H1 (cell line): ENCODE measurements around the gene PDGFRA. TPM values are rescaled to one million over a fixed set of nuclear protein-coding genes. Genes with fewer than 3 reads are reported as not detected.

Source experiments
- CTCF ChIA-PET: fragments of 300-600 bp; sonication (Branson Sonifier 250); formaldehyde crosslinking; loops from one replicate; lab custom pipeline; 2021; ENCODE audit not compliant: partially characterized antibody; lab: Charles Lee
- POLR2A ChIA-PET: fragments of 300-600 bp; sonication (Branson Sonifier 250); formaldehyde crosslinking; loops from one replicate; lab custom pipeline; 2021; ENCODE audit warnings: inconsistent platforms; ENCODE audit not compliant: partially characterized antibody; lab: Charles Lee
- DNase-seq, 2 experiments: peaks; one replicate each; pipeline versions ENCODE4 v3.0.0 to v3.0.0-alpha.2; 2010 to 2022; ENCODE audit warnings: low spot score in 2 of 2, low read depth in 1 of 2, mixed read lengths in 1 of 2
- FAIRE-seq: peaks from 2 replicates; lab custom pipeline; 2011; peaks lifted over from hg19 to GRCh38; lab: Jason Lieb, UNC
- H2AFZ ChIP-seq: 2 replicates; pipeline ENCODE4 v1.8.1; 2012; ENCODE audit warnings: low read length, inconsistent platforms
- H2AK5ac ChIP-seq: 2 replicates; pipeline ENCODE4 v1.6.1; 2013; ENCODE audit warnings: low read depth, low read length
- H2BK120ac ChIP-seq: replicated peaks from 2 replicates; pipeline ENCODE3; 2013; ENCODE audit warnings: low read depth, low read length, inconsistent platforms
- H2BK12ac ChIP-seq: 2 replicates; pipeline ENCODE4 v1.6.1; 2013; ENCODE audit warnings: low read depth, low read length
- H2BK15ac ChIP-seq: 2 replicates; pipeline ENCODE4 v1.6.1; 2013; ENCODE audit warnings: low read length
- H2BK20ac ChIP-seq: 2 replicates; pipeline ENCODE4 v1.6.1; 2013; ENCODE audit warnings: low read length
- H2BK5ac ChIP-seq: 2 replicates; pipeline ENCODE4 v1.6.1; 2013; ENCODE audit warnings: low read depth, low read length
- H3K14ac ChIP-seq: 2 replicates; pipeline ENCODE4 v1.6.1; 2013; ENCODE audit warnings: inconsistent platforms; ENCODE audit not compliant: insufficient read length
- H3K18ac ChIP-seq: 2 replicates; pipeline ENCODE4 v1.6.1; 2013; ENCODE audit warnings: low read length; ENCODE audit errors: extremely low read depth
- H3K23ac ChIP-seq: 2 replicates; pipeline ENCODE4 v1.6.1; 2013; ENCODE audit warnings: inconsistent platforms; ENCODE audit not compliant: insufficient read length
- H3K23me2 ChIP-seq: 2 replicates; pipeline ENCODE4 v1.6.1; 2013; ENCODE audit warnings: low read depth, low read length
- H3K27ac ChIP-seq: 2 replicates; pipeline ENCODE4 v1.6.1; 2011; ENCODE audit warnings: low read depth, low read length, inconsistent platforms
- H3K27me3 ChIP-seq, 4 experiments: replicated peaks in 1 of 4; 1 replicate in 1 of 4; 2 replicates in 3 of 4; pipeline versions ENCODE4 v1.6.1 to v1.8.1; 2011 to 2013; ENCODE audit warnings: low read length in 3 of 4, mild to moderate bottlenecking in 3 of 4, inconsistent platforms in 2 of 4, mixed read lengths in 2 of 4, moderate library complexity in 1 of 4; ENCODE audit not compliant: control insufficient read depth in 3 of 4, insufficient read depth in 3 of 4; ENCODE audit errors: extremely low read depth in 1 of 4
- H3K36me3 ChIP-seq, 4 experiments: 2 replicates each; pipeline versions ENCODE4 v1.6.1 to v1.8.1; 2011 to 2013; ENCODE audit warnings: mild to moderate bottlenecking in 4 of 4, low read length in 3 of 4, moderate library complexity in 2 of 4, control low read depth in 1 of 4, inconsistent platforms in 1 of 4; ENCODE audit not compliant: insufficient read depth in 4 of 4, control insufficient read depth in 2 of 4
- H3K4ac ChIP-seq: replicated peaks from 2 replicates; pipeline ENCODE3; 2013; ENCODE audit warnings: low read length, low read depth, mixed read lengths, inconsistent platforms; ENCODE audit not compliant: insufficient read length
- H3K4me1 ChIP-seq, 4 experiments: replicated peaks in 1 of 4; 1 replicate in 1 of 4; 2 replicates in 3 of 4; pipeline versions ENCODE4 v1.6.1 to v1.8.1; 2011 to 2013; ENCODE audit warnings: low read length in 3 of 4, inconsistent platforms in 2 of 4, mixed read lengths in 1 of 4; ENCODE audit not compliant: insufficient read depth in 4 of 4, control insufficient read depth in 3 of 4
- H3K4me2 ChIP-seq, 2 experiments: 2 replicates each; pipeline versions ENCODE4 v1.6.1 to v1.8.1; 2011 to 2013; ENCODE audit warnings: low read depth in 2 of 2, low read length in 2 of 2, control low read depth in 1 of 2, inconsistent platforms in 1 of 2, mild to moderate bottlenecking in 1 of 2; ENCODE audit not compliant: insufficient read depth in 1 of 2
- H3K4me3 ChIP-seq, 4 experiments: fragments of 200-600, 300-600 bp in 1 of 4; sonication (generic), shearing (Covaris generic), sonication (Bioruptor Twin) in 1 of 4; 2 replicates each; pipeline versions ENCODE4 v1.5.1 to v1.8.1; 2011 to 2016; ENCODE audit warnings: low read length in 4 of 4, low read depth in 3 of 4, control low read depth in 2 of 4, inconsistent platforms in 2 of 4, mild to moderate bottlenecking in 2 of 4, mixed read lengths in 1 of 4, moderate library complexity in 1 of 4; ENCODE audit not compliant: insufficient read depth in 2 of 4; ENCODE audit errors: extremely low read depth in 1 of 4
- H3K56ac ChIP-seq: replicated peaks from 2 replicates; pipeline ENCODE3; 2013; ENCODE audit warnings: low read depth, mild to moderate bottlenecking, mixed read lengths, low read length, inconsistent platforms; ENCODE audit not compliant: insufficient read length
- H3K79me1 ChIP-seq: 2 replicates; pipeline ENCODE4 v1.6.1; 2013; ENCODE audit warnings: low read depth, low read length, control low read depth
- H3K79me2 ChIP-seq, 2 experiments: 2 replicates each; pipeline versions ENCODE4 v1.6.1 to v1.8.1; 2012 to 2013; ENCODE audit warnings: low read length in 2 of 2, mild to moderate bottlenecking in 2 of 2, inconsistent platforms in 1 of 2; ENCODE audit not compliant: insufficient read depth in 2 of 2, control insufficient read depth in 1 of 2
- H3K9ac ChIP-seq, 4 experiments: replicated peaks in 1 of 4; 1 replicate in 1 of 4; 2 replicates in 3 of 4; pipeline versions ENCODE4 v1.6.1 to v1.8.1; 2011 to 2013; ENCODE audit warnings: low read depth in 3 of 4, low read length in 3 of 4, control low read depth in 2 of 4, mild to moderate bottlenecking in 2 of 4, moderate library complexity in 2 of 4, inconsistent platforms in 1 of 4; ENCODE audit errors: extremely low read depth in 1 of 4
- H3K9me3 ChIP-seq, 2 experiments: 2 replicates each; pipeline versions ENCODE4 v1.6.1 to v1.8.1; 2012 to 2013; ENCODE audit warnings: mild to moderate bottlenecking in 2 of 2, moderate library complexity in 2 of 2, control low read depth in 1 of 2, inconsistent platforms in 1 of 2, low read depth in 1 of 2, low read length in 1 of 2, mixed read lengths in 1 of 2; ENCODE audit not compliant: insufficient read depth in 2 of 2
- H4K20me1 ChIP-seq, 2 experiments: replicated peaks in 1 of 2; 2 replicates each; pipeline versions ENCODE3 to v1.8.1; 2011 to 2013; ENCODE audit warnings: inconsistent platforms in 2 of 2, low read length in 2 of 2, mild to moderate bottlenecking in 1 of 2; ENCODE audit not compliant: insufficient read depth in 2 of 2, control insufficient read depth in 1 of 2
- H4K5ac ChIP-seq: 2 replicates; pipeline ENCODE4 v1.6.1; 2013; ENCODE audit warnings: low read length, low read depth, mixed read lengths, inconsistent platforms; ENCODE audit not compliant: insufficient read length
- H4K8ac ChIP-seq: 2 replicates; pipeline ENCODE4 v1.8.0; 2013; ENCODE audit warnings: mild to moderate bottlenecking, moderate library complexity, low read length, inconsistent platforms; ENCODE audit not compliant: insufficient read depth; ENCODE audit errors: extremely low read depth
- H4K91ac ChIP-seq: replicated peaks from 2 replicates; pipeline ENCODE3; 2013; ENCODE audit warnings: low read length, mixed read lengths, inconsistent platforms; ENCODE audit not compliant: insufficient read length
- CHD2 ChIP-seq: IDR thresholded peaks from 2 replicates; pipeline ENCODE4 v1.6.1; 2012; ENCODE audit warnings: low read length, improper control_type of control experiment
- MAFK ChIP-seq: IDR thresholded peaks from 2 replicates; pipeline ENCODE4 v1.6.1; 2012; ENCODE audit warnings: low read depth, mild to moderate bottlenecking, improper control_type of control experiment, low read length
- NRF1 ChIP-seq: IDR thresholded peaks from 2 replicates; pipeline ENCODE4 v1.6.1; 2011; ENCODE audit warnings: mild to moderate bottlenecking, low read depth, low read length, improper control_type of control experiment
- RBBP5 ChIP-seq: IDR thresholded peaks from 2 replicates; pipeline ENCODE4 v1.7.1; 2012; ENCODE audit warnings: low read depth, mild to moderate bottlenecking, inconsistent platforms, low read length, moderate library complexity, borderline replicate concordance
- RNF2 ChIP-seq: fragments of 200-900, 300-1000 bp; sonication (generic); IDR thresholded peaks from 2 replicates; pipeline ENCODE4 v1.7.1; 2016; ENCODE audit warnings: borderline replicate concordance, low read depth, mild to moderate bottlenecking, antibody characterized with exemption, low read length; ENCODE audit not compliant: poor library complexity, severe bottlenecking; ENCODE audit errors: missing control alignments
- RXRA ChIP-seq: IDR thresholded peaks from 2 replicates; pipeline ENCODE4 v1.6.1; 2011; ENCODE audit warnings: low read depth, mild to moderate bottlenecking, low read length, moderate library complexity; ENCODE audit not compliant: insufficient read depth
- TAF1 ChIP-seq: IDR thresholded peaks from 2 replicates; pipeline ENCODE4 v1.6.1; 2011; ENCODE audit warnings: mild to moderate bottlenecking, low read depth, low read length
- TEAD4 ChIP-seq: IDR thresholded peaks from 2 replicates; pipeline ENCODE4 v1.6.1; 2012; ENCODE audit warnings: low read depth, low read length, inconsistent platforms, mixed read lengths
- YY1 ChIP-seq: IDR thresholded peaks from 2 replicates; pipeline ENCODE4 v1.6.1; 2011; ENCODE audit warnings: low read depth, mild to moderate bottlenecking, low read length
- WGBS, 2 experiments: shearing (Covaris generic) in 1 of 2; methylation state at CpG; one replicate each; pipeline versions ENCODE4 v1.1.6 to v1.1.7; 2013 to 2015; ENCODE audit warnings: low lambda C conversion rate in 2 of 2, mixed read lengths in 2 of 2, inconsistent platforms in 1 of 2, low coverage in 1 of 2, missing lambda C conversion rate in 1 of 2; ENCODE audit not compliant: insufficient replicate concordance in 2 of 2, insufficient coverage in 1 of 2, insufficient read length in 1 of 2; ENCODE audit errors: extremely low coverage in 1 of 2, missing lambda C conversion rate in 1 of 2; 5-methylcytosine and 5-hydroxymethylcytosine counted together
- polyA plus RNA-seq, 7 experiments: library from polyadenylated mRNA; depleted of rRNA in 3 of 7; stranded (reverse) in 5 of 7; unstranded in 2 of 7; fragments of >200 nt in 5 of 7; fragments of 200-250 nt in 2 of 7; gene quantifications; 1 replicate in 5 of 7; 2 replicates in 1 of 7; 4 replicates in 1 of 7; pipeline versions ENCODE4 v1.2.1 to v1.2.3, GENCODE V29; 2011 to 2013; ENCODE audit warnings: missing spikeins in 2 of 7, mixed read lengths in 2 of 7
- total RNA-seq: library from RNA; stranded (reverse); fragmentation: NEBNext Ultra II Directional; extraction: Animal tissue kit (Norgen Biotek cat#: 25700); gene quantifications from 2 replicates; pipeline ENCODE4 v1.2.1, GENCODE V29; 2021
- TF ChIP-seq, protein P1 (sequence below): IDR thresholded peaks from 2 replicates; pipeline ENCODE4 v1.6.1; 2012; ENCODE audit warnings: inconsistent platforms
- TF ChIP-seq, protein P2 (sequence below), 3 experiments: IDR thresholded peaks; 1 replicate in 2 of 3; 2 replicates in 1 of 3; pipeline versions ENCODE4 v1.5.1 to v1.6.1; 2011; ENCODE audit warnings: low read length in 3 of 3, mild to moderate bottlenecking in 3 of 3, inconsistent platforms in 2 of 3, low read depth in 1 of 3, moderate library complexity in 1 of 3; ENCODE audit not compliant: insufficient read depth in 1 of 3; ENCODE audit errors: control extremely low read depth in 1 of 3

Gene PDGFRA
- total and polyA plus RNA-seq, 2 of the 8 experiments (the other 6 are each of a cell fraction or from before 2014, with no cell fraction given) = 1.4 to 3.4 TPM

DNA sequence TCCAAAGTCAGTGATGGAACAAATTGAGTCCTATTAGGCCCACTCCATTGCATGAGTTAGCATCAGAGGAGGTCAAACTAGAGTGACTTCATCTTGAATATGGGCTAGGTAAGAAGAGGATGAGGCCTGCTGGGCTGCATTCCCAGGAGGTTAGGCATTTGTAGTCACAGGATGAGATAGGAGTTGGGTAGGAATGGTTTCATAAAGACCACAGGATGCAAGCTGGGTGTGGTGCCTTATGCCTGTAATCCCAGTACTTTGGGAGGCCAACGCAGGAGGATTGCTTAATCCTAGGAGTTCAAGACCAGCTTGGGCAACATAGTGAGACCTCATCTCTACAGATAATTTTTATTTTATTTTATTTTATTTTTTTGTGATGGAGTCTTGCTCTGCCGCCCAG lies 26.8 kb downstream of the PDGFRA start:
- no peak overlapping the region for H3K18ac ChIP-seq
- 94% methylated on average over 2 of the region's 2 CpGs; no CpG with 5 or more reads in 1 of the 2 experiments for WGBS, 2 experiments
- H2AFZ ChIP-seq = no peak overlapping the region
- ChIA-PET POLR2A (no interaction called here), CTCF (interaction anchor here (1.3 kb wide), 1 partner anchor 9 kb away, joined by 4 read pairs; no protein-coding TSS in a partner anchor)
- no peak overlapping the region for H2AK5ac ChIP-seq
- H3K27me3 ChIP-seq = no peaks in the 10 kb centered on the region
- H3K27ac ChIP-seq = no peak overlapping the region
- H3K4me1 ChIP-seq = peaks cover 0 to 7% (median under 1%) of the 10 kb centered on the region in 4 experiments; a peak in 2 of 7 replicates
- no peaks in the 10 kb centered on the region; a peak in 1 of 8 replicates for H3K36me3 ChIP-seq
- no peak overlapping the region for H3K4ac ChIP-seq
- H3K4me3 ChIP-seq = no peak overlapping the region
- no peak overlapping the region for H2BK15ac ChIP-seq
- no peak overlapping the region for H2BK12ac ChIP-seq
- H2BK5ac ChIP-seq = no peak overlapping the region
- no peak overlapping the region for H4K5ac ChIP-seq
- H4K20me1 ChIP-seq = no peaks in the 10 kb centered on the region
- H3K9ac ChIP-seq = no peak overlapping the region
- peaks cover 0 to 7% of the 10 kb centered on the region in 2 experiments; a peak in 2 of 4 replicates for H3K9me3 ChIP-seq
- H3K23me2 ChIP-seq = no peaks in the 10 kb centered on the region
- H3K79me2 ChIP-seq = no peaks in the 10 kb centered on the region
- no peak for DNase-seq
- no peak for FAIRE-seq
- no peak overlapping the region for H4K8ac ChIP-seq
- H3K4me2 ChIP-seq = no peak overlapping the region
- no peaks in the 10 kb centered on the region for H3K79me1 ChIP-seq
- H2BK20ac ChIP-seq = no peak overlapping the region
- H3K14ac ChIP-seq = no peak overlapping the region
- H4K91ac ChIP-seq = no peak overlapping the region
- H2BK120ac ChIP-seq = no peak overlapping the region
- H3K23ac ChIP-seq = no peak overlapping the region
- no peak overlapping the region for H3K56ac ChIP-seq
- TF ChIP-seq YY1 (no peak), CHD2 (no peak), NRF1 (no peak), RXRA (no peak), MAFK (no peak), TEAD4 (no peak), TAF1 (no peak), RBBP5 (no peak), RNF2 (no peak)
- TF ChIP-seq, protein P1, sequence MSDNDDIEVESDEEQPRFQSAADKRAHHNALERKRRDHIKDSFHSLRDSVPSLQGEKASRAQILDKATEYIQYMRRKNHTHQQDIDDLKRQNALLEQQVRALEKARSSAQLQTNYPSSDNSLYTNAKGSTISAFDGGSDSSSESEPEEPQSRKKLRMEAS = no peak
- TF ChIP-seq, protein P2, sequence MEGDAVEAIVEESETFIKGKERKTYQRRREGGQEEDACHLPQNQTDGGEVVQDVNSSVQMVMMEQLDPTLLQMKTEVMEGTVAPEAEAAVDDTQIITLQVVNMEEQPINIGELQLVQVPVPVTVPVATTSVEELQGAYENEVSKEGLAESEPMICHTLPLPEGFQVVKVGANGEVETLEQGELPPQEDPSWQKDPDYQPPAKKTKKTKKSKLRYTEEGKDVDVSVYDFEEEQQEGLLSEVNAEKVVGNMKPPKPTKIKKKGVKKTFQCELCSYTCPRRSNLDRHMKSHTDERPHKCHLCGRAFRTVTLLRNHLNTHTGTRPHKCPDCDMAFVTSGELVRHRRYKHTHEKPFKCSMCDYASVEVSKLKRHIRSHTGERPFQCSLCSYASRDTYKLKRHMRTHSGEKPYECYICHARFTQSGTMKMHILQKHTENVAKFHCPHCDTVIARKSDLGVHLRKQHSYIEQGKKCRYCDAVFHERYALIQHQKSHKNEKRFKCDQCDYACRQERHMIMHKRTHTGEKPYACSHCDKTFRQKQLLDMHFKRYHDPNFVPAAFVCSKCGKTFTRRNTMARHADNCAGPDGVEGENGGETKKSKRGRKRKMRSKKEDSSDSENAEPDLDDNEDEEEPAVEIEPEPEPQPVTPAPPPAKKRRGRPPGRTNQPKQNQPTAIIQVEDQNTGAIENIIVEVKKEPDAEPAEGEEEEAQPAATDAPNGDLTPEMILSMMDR (IDR thresholded peaks at IDR 0.05; ENCODE audit: control extremely low read depth in 1 of 3, insufficient read depth in 1 of 3, low read depth in 1 of 3, low read length in 3 of 3) = no peak
